Measurements from ENCODE around the gene ZNRF3. TPM values are rescaled to one million over a fixed set of nuclear protein-coding genes. Genes with fewer than 3 reads are reported as not detected.

ZNRF3 gene
- total and polyA plus RNA-seq, 11 donors: 1.8 to 9.2 (median 6.2) TPM

DNA sequence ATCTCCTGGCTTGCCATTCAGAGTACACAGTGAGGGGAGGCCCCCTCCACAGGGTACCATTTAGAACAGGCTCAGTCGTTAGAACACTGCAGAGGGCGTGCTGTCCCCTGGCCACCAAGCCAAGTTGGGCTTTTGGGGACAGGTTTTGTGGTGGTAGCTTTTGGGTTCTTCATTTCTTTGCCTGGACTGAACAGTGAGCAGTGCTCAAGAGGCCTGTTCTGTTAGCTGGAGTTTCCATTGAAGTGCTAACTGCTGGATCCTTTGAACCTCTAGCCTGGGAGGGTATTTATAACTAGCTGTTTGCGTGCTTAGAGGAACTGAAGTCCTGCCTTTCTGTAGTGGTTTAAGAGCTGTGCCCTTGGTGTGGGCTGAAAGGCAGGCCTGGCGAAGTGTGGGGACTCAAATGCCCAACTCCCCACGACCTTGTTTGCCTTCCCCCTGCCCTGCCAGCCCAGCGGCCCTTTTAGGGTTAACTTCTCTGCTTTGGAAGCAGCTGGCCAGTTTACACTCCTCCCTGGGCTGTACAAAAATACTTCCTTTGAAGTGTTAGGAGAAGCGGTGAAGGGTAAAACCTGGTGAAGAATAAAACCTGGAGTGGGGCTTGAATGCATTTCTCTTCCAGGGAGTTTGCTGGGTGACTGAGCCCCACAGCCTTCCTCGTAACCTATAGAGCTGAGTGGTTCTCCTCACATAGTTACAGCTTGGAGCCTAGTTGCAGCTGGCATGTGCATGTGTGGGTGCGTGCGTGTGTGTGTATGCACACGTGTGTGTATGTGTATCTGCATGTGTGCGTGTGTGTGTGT lies 34.6 kb downstream of the ZNRF3 start:
- Histone ChIP-seq H3K36me3 (no peaks in the 10 kb centered on the region), H3K4me1 (peaks cover 0 to 40% (median 16%) of the 10 kb centered on the region in 12 donors), H3K9me3 (no peaks in the 10 kb centered on the region), H3K4me3 (no peak overlapping the region), H3K27ac (peak overlapping the region; percentile 55 to 96 (median 83)), H3K27me3 (no peaks in the 10 kb centered on the region)
- DNase-seq (peak; percentile 22 to 61 (median 49)), ATAC-seq (peak; percentile 80 to 91 (median 89))
- intact Hi-C loops (cut with DNase I): loop anchor here in 3 of 10 donors (1.0 to 2.0 kb wide), 2 partner anchors 112 to 113 kb away; no protein-coding TSS in a partner anchor
- TF ChIP-seq, protein P1, sequence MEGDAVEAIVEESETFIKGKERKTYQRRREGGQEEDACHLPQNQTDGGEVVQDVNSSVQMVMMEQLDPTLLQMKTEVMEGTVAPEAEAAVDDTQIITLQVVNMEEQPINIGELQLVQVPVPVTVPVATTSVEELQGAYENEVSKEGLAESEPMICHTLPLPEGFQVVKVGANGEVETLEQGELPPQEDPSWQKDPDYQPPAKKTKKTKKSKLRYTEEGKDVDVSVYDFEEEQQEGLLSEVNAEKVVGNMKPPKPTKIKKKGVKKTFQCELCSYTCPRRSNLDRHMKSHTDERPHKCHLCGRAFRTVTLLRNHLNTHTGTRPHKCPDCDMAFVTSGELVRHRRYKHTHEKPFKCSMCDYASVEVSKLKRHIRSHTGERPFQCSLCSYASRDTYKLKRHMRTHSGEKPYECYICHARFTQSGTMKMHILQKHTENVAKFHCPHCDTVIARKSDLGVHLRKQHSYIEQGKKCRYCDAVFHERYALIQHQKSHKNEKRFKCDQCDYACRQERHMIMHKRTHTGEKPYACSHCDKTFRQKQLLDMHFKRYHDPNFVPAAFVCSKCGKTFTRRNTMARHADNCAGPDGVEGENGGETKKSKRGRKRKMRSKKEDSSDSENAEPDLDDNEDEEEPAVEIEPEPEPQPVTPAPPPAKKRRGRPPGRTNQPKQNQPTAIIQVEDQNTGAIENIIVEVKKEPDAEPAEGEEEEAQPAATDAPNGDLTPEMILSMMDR (IDR thresholded peaks at IDR 0.05): no peak
- TF ChIP-seq POLR2A (IDR thresholded peaks at IDR 0.05): no peak
- 37 to 51% (median 40%) methylated on average over 12 of the region's 12 CpGs for WGBS, 4 donors

DNA sequence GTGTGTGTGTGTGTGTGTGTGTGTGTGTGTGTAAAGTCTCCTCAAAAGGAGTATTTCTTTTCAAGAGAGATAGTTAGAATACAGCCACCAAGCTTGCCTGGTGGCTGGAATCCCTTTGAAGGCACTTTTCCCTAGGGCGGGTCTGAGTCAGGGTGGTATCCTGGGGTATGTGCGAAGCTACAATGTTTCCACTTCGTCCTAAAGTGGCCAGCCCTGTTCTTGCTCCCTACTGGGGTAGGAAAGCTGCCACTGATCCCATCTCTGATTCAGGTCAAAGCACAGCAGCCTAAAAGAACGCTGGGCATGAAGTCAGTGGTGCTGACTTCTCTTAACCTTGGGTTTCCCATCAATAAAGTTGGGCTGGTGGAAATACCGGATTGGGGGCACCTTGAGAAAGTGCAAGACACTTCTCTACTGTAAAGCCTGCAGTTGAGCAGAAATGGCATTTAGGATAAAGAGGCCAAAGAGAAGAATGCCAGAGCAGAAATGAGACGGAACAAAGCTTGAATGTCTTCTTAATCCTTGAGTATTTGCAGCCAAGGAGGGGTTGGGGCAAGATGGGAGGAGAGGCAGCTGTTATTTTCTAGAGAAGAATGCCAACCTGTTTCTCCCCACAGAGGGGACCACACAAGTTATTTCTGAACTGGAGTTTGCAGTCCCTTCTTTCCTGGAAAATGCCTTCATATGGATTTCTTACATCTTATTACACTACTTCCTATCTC lies 35.3 kb downstream of the ZNRF3 start:
- Histone ChIP-seq H3K4me3 (no peak overlapping the region), H3K9me3 (no peaks in the 10 kb centered on the region), H3K4me1 (peaks cover 0 to 47% (median 16%) of the 10 kb centered on the region in 12 donors), H3K36me3 (no peaks in the 10 kb centered on the region), H3K27ac (peak overlapping the region in 10 of 12 donors; percentile 43 to 96 (median 84)), H3K27me3 (no peaks in the 10 kb centered on the region)
- no peak for TF ChIP-seq POLR2A (IDR thresholded peaks at IDR 0.05)
- TF ChIP-seq, protein P1 (IDR thresholded peaks at IDR 0.05): no peak
- no peak for DNase-seq
- 42 to 63% (median 59%) methylated on average over 6 of the region's 6 CpGs for WGBS, 4 donors
- ATAC-seq: peak in 1 of 4 donors; percentile 13
- intact Hi-C loops (cut with DNase I): loop anchor here in 3 of 10 donors (1.0 to 2.0 kb wide), 2 partner anchors 112 kb away; no protein-coding TSS in a partner anchor

DNA sequence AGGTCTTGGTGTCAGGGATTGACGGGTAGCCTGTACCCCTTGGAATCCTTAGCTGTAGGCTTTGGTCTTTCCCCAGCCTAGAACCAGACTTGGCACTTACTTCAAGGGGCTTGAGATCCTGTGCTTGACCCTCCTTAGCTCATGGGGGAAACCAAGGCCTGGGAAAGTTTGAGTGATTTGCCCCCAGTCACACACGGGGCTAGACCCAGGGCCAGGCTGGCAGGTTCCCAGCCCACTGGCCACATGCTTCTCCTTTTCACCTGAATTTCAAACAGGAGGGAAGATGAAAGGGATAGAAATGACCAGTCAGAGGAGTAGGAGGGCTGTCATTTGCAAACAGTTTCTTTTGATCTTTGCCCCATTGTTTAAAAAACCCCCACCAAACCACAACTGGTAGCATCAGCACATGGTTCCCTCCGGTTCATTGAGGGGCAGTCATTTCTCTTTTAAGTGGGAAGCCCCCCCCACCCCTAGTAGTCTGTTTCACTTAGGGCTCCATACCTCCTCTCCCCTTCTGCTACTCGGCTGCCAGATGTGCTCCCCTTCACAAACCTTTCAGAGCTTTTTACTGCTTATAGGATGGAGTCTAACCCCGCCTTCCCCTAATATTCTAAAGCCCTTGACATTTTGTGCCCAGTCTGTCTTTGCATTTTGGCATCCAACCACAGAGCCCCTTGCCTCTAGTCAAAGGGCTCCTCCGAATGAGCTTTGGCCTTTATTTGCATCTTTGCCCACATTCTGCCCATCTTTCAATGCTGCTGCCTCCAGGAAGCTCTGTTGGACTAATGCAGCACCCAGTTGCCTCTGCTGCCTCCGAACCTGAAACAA lies 37.6 kb downstream of the ZNRF3 start:
- DNase-seq (no peak), ATAC-seq (no peak)
- H3K4me1 ChIP-seq: peaks cover 0 to 53% (median 17%) of the 10 kb centered on the region in 12 donors
- H3K4me3 ChIP-seq: no peak overlapping the region
- H3K27me3 ChIP-seq: no peaks in the 10 kb centered on the region
- H3K36me3 ChIP-seq: no peaks in the 10 kb centered on the region
- no peak for TF ChIP-seq POLR2A (IDR thresholded peaks at IDR 0.05)
- TF ChIP-seq, protein P1 (IDR thresholded peaks at IDR 0.05): no peak
- H3K9me3 ChIP-seq: no peaks in the 10 kb centered on the region
- WGBS, 4 donors: 78 to 84% (median 83%) methylated on average over 7 of the region's 7 CpGs
- no peak overlapping the region for H3K27ac ChIP-seq
- intact Hi-C loops (cut with DNase I): no loop called here
